GM19351 (cell line): Measurements from ENCODE around the gene RRP15.

Experiments
- ATAC-seq: cut with Tn5 transposase; IDR thresholded peaks from one replicate; pipeline ENCODE4 v1.9.1; 2021; ENCODE audit warnings: mild to moderate bottlenecking, moderate library complexity; ENCODE audit not compliant: unreplicated experiment

The RRP15 gene

GRCh38 chr1:218382261-218382660 lies 97.2 kb downstream of the RRP15 start:
- no peak for ATAC-seq

GRCh38 chr1:218383051-218383450 lies 98.0 kb downstream of the RRP15 start:
- no peak for ATAC-seq

GRCh38 chr1:218383681-218384080 lies 98.6 kb downstream of the RRP15 start:
- ATAC-seq = no peak

- ATAC-seq = no peak
These were observed 99.5 kb downstream of the RRP15 start for GRCh38 chr1:218384581-218384993.
